K562 (cell line): ENCODE measurements around the gene CAMK2A. TPM values are rescaled to one million over a fixed set of nuclear protein-coding genes. Genes with fewer than 3 reads are reported as not detected.

Experiments
- ARID3B ChIP-seq: fragments of 250-450 bp; sonication (Bioruptor Pico); IDR thresholded peaks from 2 replicates; pipeline ENCODE4 v1.4.0; 2020; ENCODE audit warnings: borderline replicate concordance
- C11orf30 ChIP-seq: fragments of 450-650 bp; IDR thresholded peaks from 2 replicates; pipeline ENCODE4 v1.6.1; 2016; ENCODE audit warnings: low read depth, mild to moderate bottlenecking
- EP300 ChIP-seq: IDR thresholded peaks from 2 replicates; pipeline ENCODE4 v1.6.1; 2012; ENCODE audit warnings: low read length, improper control_type of control experiment
- FOXA3 ChIP-seq, 2 experiments: fragments of 450-650 bp in 1 of 2; sonication (generic) in 1 of 2; formaldehyde crosslinking; IDR thresholded peaks in 1 of 2; conservative IDR thresholded peaks in 1 of 2; 2 replicates each; pipeline versions ENCODE4 v1.4.0 to v1.8.0; 2020 to 2022; ENCODE audit warnings: mild to moderate bottlenecking in 2 of 2, missing genetic modification reagents in 1 of 2
- GMEB1 ChIP-seq: fragments of 250-450 bp; sonication (Bioruptor Pico); IDR thresholded peaks from 2 replicates; pipeline ENCODE4 v1.4.0; 2020; ENCODE audit warnings: mild to moderate bottlenecking
- LARP7 ChIP-seq: fragments of 450-650 bp; IDR thresholded peaks from 2 replicates; pipeline ENCODE4 v1.6.1; 2016
- MITF ChIP-seq: IDR thresholded peaks from 2 replicates; pipeline ENCODE4 v1.6.1; 2014; ENCODE audit warnings: antibody characterized with exemption
- RFX7 ChIP-seq: fragments of 250-450 bp; sonication (Bioruptor Pico); IDR thresholded peaks from 2 replicates; pipeline ENCODE4 v1.5.1; 2021; ENCODE audit warnings: mild to moderate bottlenecking
- TGIF2 ChIP-seq: sonication (generic); formaldehyde crosslinking; IDR thresholded peaks from 2 replicates; pipeline ENCODE4 v1.8.1; 2022; ENCODE audit warnings: mild to moderate bottlenecking, missing genetic modification reagents, moderate library complexity
- ZBTB40 ChIP-seq, 2 experiments: fragments of 450-650 bp in 1 of 2; sonication (generic) in 1 of 2; formaldehyde crosslinking in 1 of 2; IDR thresholded peaks; 2 replicates each; pipeline versions ENCODE4 v1.7.1 to v1.9.0; 2016 to 2022; ENCODE audit warnings: inconsistent platforms in 1 of 2, mild to moderate bottlenecking in 1 of 2, missing genetic modification reagents in 1 of 2
- ZKSCAN8 ChIP-seq: fragments of 200-800 bp; sonication (Bioruptor generic); IDR thresholded peaks from 2 replicates; pipeline ENCODE4 v1.6.1; 2016; ENCODE audit warnings: missing genetic modification characterization, missing compliant biosample characterization
- ZNF316 ChIP-seq: fragments of 450-650 bp; IDR thresholded peaks from 2 replicates; pipeline ENCODE4 v1.6.1; 2016
- ZNF324 ChIP-seq: fragments of 250-450 bp; sonication (Bioruptor Pico); IDR thresholded peaks from 2 replicates; pipeline ENCODE4 v1.4.0; 2020; ENCODE audit warnings: mild to moderate bottlenecking
- polyA plus RNA-seq, 8 experiments: library from polyadenylated mRNA; depleted of rRNA in 4 of 8; stranded (reverse) in 5 of 8; unstranded in 3 of 8; fragments of >200 nt; fragmentation: Nextera tagmentation in 2 of 8; fragmentation: Illumina TruSeq in 1 of 8; extraction: Ambion mirVana in 2 of 8; extraction: Trizol in 1 of 8; gene quantifications; 2 replicates each; pipeline versions ENCODE4 v1.2.1 to v1.2.3, GENCODE V29; 2011 to 2014; ENCODE audit warnings: inconsistent platforms in 1 of 8, missing spikeins in 1 of 8
- total RNA-seq, 7 experiments: library from RNA; depleted of rRNA in 6 of 7; stranded (reverse); fragments of >200 nt in 6 of 7; fragmentation: Illumina TruSeq in 2 of 7; extraction: Trizol in 2 of 7; gene quantifications; 2 replicates each; pipeline versions ENCODE4 v1.2.1 to v1.2.3, GENCODE V29; 2011 to 2021; ENCODE audit warnings: low replicate concordance in 1 of 7

Gene CAMK2A
- total and polyA plus RNA-seq, 9 of the 15 experiments (the other 6 are each of a cell fraction or from before 2014, with no cell fraction given) = 0.01 to 0.18 (median 0.04) TPM; not detected in 6

GRCh38 chr5:150293091-150293941 lies 3.7 kb upstream of the CAMK2A start (continued):
- TF ChIP-seq ZBTB40 (IDR thresholded peaks at IDR 0.05) (peak; percentile 51; the same call in 1 of the 2 replicates), ZBTB40 (CRISPR knock-in tag; IDR thresholded peaks at IDR 0.05) (no peak), GMEB1 (no peak), ARID3B (no peak), RFX7 (CRISPR knock-in tag) (no peak), MITF (no peak), ZNF324 (no peak), FOXA3 (CRISPR knock-in tag; conservative IDR thresholded peaks at IDR 0.05 in 1 of 2, IDR thresholded peaks at IDR 0.05 in 1 of 2) (no peak; a peak in 1 of 4 replicates), EP300 (peak; percentile 63; the same call in 1 of the 2 replicates), ZNF316 (no peak), ZKSCAN8 (no peak), C11orf30 (no peak), LARP7 (peak; percentile 88; the same call in 1 of the 2 replicates), TGIF2 (CRISPR knock-in tag) (no peak)
